Prostate gland (tissue), 2 donors: Measurements from ENCODE around the gene PLCD3.

ENCODE experiments used
- POLR2AphosphoS5 ChIP-seq: sonication (generic); formaldehyde crosslinking; IDR thresholded peaks from one replicate; pipeline ENCODE4 v1.6.1; 2017; ENCODE audit warnings: antibody characterized with exemption
- TF ChIP-seq, protein P1 (sequence below), 4 experiments: fragments of 200-600 bp in 2 of 4; fragments of 450-650 bp in 2 of 4; sonication (generic) in 2 of 4; IDR thresholded peaks; 1 replicate in 3 of 4; 2 replicates in 1 of 4; pipeline ENCODE4 v1.5.1; 2016 to 2019; ENCODE audit warnings: antibody characterized with exemption in 4 of 4, mild to moderate bottlenecking in 2 of 4, moderate library complexity in 2 of 4

DNA sequence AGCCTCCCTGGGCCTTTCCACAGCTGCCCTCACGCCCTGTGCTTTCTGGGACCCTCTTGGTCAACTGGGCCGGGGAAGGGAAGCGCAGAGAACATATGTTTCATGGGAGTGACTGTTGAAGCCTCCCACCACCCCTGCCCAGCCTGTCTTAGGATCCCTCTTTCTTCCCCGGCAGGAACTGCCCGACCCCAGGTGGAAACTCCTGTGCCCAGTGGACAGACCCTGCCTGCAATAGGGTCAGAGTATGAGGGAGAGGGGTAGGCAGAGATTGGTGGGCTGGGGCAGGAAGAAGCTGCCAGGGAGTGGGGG lies 39.9 kb upstream of the PLCD3 start:
- no peak for TF ChIP-seq POLR2AphosphoS5
- TF ChIP-seq, protein P1, sequence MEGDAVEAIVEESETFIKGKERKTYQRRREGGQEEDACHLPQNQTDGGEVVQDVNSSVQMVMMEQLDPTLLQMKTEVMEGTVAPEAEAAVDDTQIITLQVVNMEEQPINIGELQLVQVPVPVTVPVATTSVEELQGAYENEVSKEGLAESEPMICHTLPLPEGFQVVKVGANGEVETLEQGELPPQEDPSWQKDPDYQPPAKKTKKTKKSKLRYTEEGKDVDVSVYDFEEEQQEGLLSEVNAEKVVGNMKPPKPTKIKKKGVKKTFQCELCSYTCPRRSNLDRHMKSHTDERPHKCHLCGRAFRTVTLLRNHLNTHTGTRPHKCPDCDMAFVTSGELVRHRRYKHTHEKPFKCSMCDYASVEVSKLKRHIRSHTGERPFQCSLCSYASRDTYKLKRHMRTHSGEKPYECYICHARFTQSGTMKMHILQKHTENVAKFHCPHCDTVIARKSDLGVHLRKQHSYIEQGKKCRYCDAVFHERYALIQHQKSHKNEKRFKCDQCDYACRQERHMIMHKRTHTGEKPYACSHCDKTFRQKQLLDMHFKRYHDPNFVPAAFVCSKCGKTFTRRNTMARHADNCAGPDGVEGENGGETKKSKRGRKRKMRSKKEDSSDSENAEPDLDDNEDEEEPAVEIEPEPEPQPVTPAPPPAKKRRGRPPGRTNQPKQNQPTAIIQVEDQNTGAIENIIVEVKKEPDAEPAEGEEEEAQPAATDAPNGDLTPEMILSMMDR (IDR thresholded peaks at IDR 0.05), result no peak
